Mesodermal cell (in vitro differentiated cells): Measurements from ENCODE around the gene UGT2A3. TPM values are rescaled to one million over a fixed set of nuclear protein-coding genes. Genes with fewer than 3 reads are reported as not detected.
"Not testable (repeated sequence)": the region's sequence is repeated elsewhere in the genome, so short reads cannot be mapped to it uniquely, and the experiment has no call there.

Experiments used
- H3K27ac ChIP-seq: 2 replicates; pipeline ENCODE4 v1.7.0; 2013; ENCODE audit warnings: mild to moderate bottlenecking, low read depth, low read length, moderate library complexity; ENCODE audit not compliant: severe bottlenecking
- H3K36me3 ChIP-seq: 2 replicates; pipeline ENCODE4 v1.7.1; 2013; ENCODE audit warnings: mild to moderate bottlenecking, low read length, moderate library complexity; ENCODE audit not compliant: control insufficient read depth, insufficient read depth
- H3K4me1 ChIP-seq: one replicate; pipeline ENCODE4 v1.7.1; 2013; ENCODE audit warnings: mild to moderate bottlenecking, low read length; ENCODE audit not compliant: insufficient read depth, control insufficient read depth, poor library complexity, severe bottlenecking
- H3K4me3 ChIP-seq: 2 replicates; pipeline ENCODE4 v1.7.0; 2013; ENCODE audit warnings: low read length, control low read depth, mild to moderate bottlenecking; ENCODE audit not compliant: insufficient read depth, poor library complexity, severe bottlenecking; ENCODE audit errors: extremely low read depth
- H3K9me3 ChIP-seq: 2 replicates; pipeline ENCODE4 v1.7.1; 2013; ENCODE audit warnings: mild to moderate bottlenecking, low read length, moderate library complexity; ENCODE audit not compliant: control insufficient read depth
- WGBS, 2 experiments: methylation state at CpG; one replicate each; pipeline ENCODE4 v1.1.5; 2013; ENCODE audit warnings: missing lambda C conversion rate in 2 of 2; ENCODE audit not compliant: insufficient coverage in 2 of 2; 5-methylcytosine and 5-hydroxymethylcytosine counted together
- polyA plus RNA-seq, 2 experiments: library from polyadenylated mRNA; stranded (reverse); fragments of 50-300 nt; gene quantifications; one replicate each; pipeline ENCODE4 v1.2.3, GENCODE V29; 2013

UGT2A3 gene
- polyA plus RNA-seq (2013, experiment 1 of 2) = not detected
- not detected for polyA plus RNA-seq (2013, experiment 2 of 2)

- no peaks in the 10 kb centered on the region for H3K36me3 ChIP-seq
- no peaks in the 10 kb centered on the region for H3K4me1 ChIP-seq
- 83 to 93% methylated on average over 2 of the region's 5 CpGs for WGBS, 2 experiments
- H3K9me3 ChIP-seq = no peaks in the 10 kb centered on the region
- H3K27ac ChIP-seq = no peak within 1 kb of the TSS
- no peak within 1 kb of the TSS for H3K4me3 ChIP-seq
Observed at GRCh38 chr4:68951078-68951805, at the start of gene UGT2A3. UGT2A3 (minus strand) TSS chr4:68951804; CDS start chr4:68951760, 44 bp downstream.

- Histone ChIP-seq H3K9me3 (no peaks in the 10 kb centered on the region), H3K4me1 (no peaks in the 10 kb centered on the region), H3K27ac (no peak overlapping the region), H3K4me3 (no peak overlapping the region), H3K36me3 (no peaks in the 10 kb centered on the region)
- WGBS, 2 experiments = 80 to 82% methylated on average over 2 to 3 of the region's 3 CpGs
Observed at GRCh38 chr4:68997040-68997439, 45.4 kb upstream of the UGT2A3 start.

- H3K27ac ChIP-seq = no peak overlapping the region
- no peaks in the 10 kb centered on the region for H3K9me3 ChIP-seq
- no peaks in the 10 kb centered on the region for H3K36me3 ChIP-seq
- H3K4me3 ChIP-seq = no peak overlapping the region
- H3K4me1 ChIP-seq = no peaks in the 10 kb centered on the region
- no CpG with 5 or more reads among the region's 2 CpGs for WGBS, 2 experiments
Observed at GRCh38 chr4:68995292-68995691, 43.7 kb upstream of the UGT2A3 start.

- H3K4me3 ChIP-seq = no peak overlapping the region
- H3K36me3 ChIP-seq = no peaks in the 10 kb centered on the region
- H3K4me1 ChIP-seq = no peaks in the 10 kb centered on the region
- H3K9me3 ChIP-seq = no peaks in the 10 kb centered on the region
- no peak overlapping the region for H3K27ac ChIP-seq
- no CpG with 5 or more reads among the region's 2 CpGs for WGBS, 2 experiments
Observed at GRCh38 chr4:68987007-68987406, 35.4 kb upstream of the UGT2A3 start.

- Histone ChIP-seq H3K4me3 (no peak overlapping the region), H3K4me1 (no peaks in the 10 kb centered on the region), H3K27ac (no peak overlapping the region), H3K36me3 (no peaks in the 10 kb centered on the region), H3K9me3 (no peaks in the 10 kb centered on the region)
- 88% methylated on average over 1 of the region's 1 CpG; no CpG with 5 or more reads in 1 of the 2 experiments for WGBS, 2 experiments
Observed at GRCh38 chr4:68985442-68985841, 33.8 kb upstream of the UGT2A3 start.

GRCh38 chr4:68984947-68985346, 33.3 kb upstream of the UGT2A3 start:
- H3K4me1 ChIP-seq = no peaks in the 10 kb centered on the region
- no peaks in the 10 kb centered on the region for H3K9me3 ChIP-seq
- H3K27ac ChIP-seq = no peak overlapping the region
- H3K36me3 ChIP-seq = no peaks in the 10 kb centered on the region
- H3K4me3 ChIP-seq = no peak overlapping the region
- no CpG with 5 or more reads among the region's 2 CpGs for WGBS, 2 experiments

- peaks cover 9% of the 10 kb centered on the region for H3K4me1 ChIP-seq
- WGBS, 2 experiments = no CpG with 5 or more reads among the region's 2 CpGs
- H3K27ac ChIP-seq = no peak overlapping the region
- no peak overlapping the region for H3K4me3 ChIP-seq
- peaks cover 6% of the 10 kb centered on the region for H3K9me3 ChIP-seq
- no peaks in the 10 kb centered on the region for H3K36me3 ChIP-seq
Observed at GRCh38 chr4:68963374-68963773, 11.8 kb upstream of the UGT2A3 start.

GRCh38 chr4:68962868-68963267, 11.3 kb upstream of the UGT2A3 start:
- H3K9me3 ChIP-seq = peaks cover 6% of the 10 kb centered on the region
- H3K4me3 ChIP-seq = no peak overlapping the region
- H3K27ac ChIP-seq = peak overlapping the region; percentile 53
- no CpG with 5 or more reads among the region's 1 CpG for WGBS, 2 experiments
- H3K4me1 ChIP-seq = peaks cover 9% of the 10 kb centered on the region
- no peaks in the 10 kb centered on the region for H3K36me3 ChIP-seq

- Histone ChIP-seq H3K27ac (no peak overlapping the region), H3K36me3 (no peaks in the 10 kb centered on the region), H3K9me3 (peaks cover 4% of the 10 kb centered on the region), H3K4me3 (no peak overlapping the region), H3K4me1 (peaks cover 9% of the 10 kb centered on the region)
- WGBS, 2 experiments = no CpG with 5 or more reads among the region's 2 CpGs
Observed at GRCh38 chr4:68960294-68961163, 8.9 kb upstream of the UGT2A3 start.

GRCh38 chr4:68959085-68959484, 7.5 kb upstream of the UGT2A3 start:
- WGBS, 2 experiments = 83 to 95% methylated on average over 1 to 2 of the region's 2 CpGs
- H3K4me1 ChIP-seq, H3K36me3 ChIP-seq, H3K4me3 ChIP-seq, H3K27ac ChIP-seq, H3K9me3 ChIP-seq: not testable (repeated sequence)

- H3K27ac ChIP-seq = no peak overlapping the region
Observed at GRCh38 chr4:68954126-68954525, 2.5 kb upstream of the UGT2A3 start.

More at GRCh38 chr4:68954126-68954525, 2.5 kb upstream of the UGT2A3 start:
- 87 to 100% methylated on average over 1 to 2 of the region's 3 CpGs for WGBS, 2 experiments
- Histone ChIP-seq H3K36me3 (no peaks in the 10 kb centered on the region), H3K4me3 (no peak overlapping the region), H3K4me1 (no peaks in the 10 kb centered on the region), H3K9me3 (peaks cover 4% of the 10 kb centered on the region)
